ENCODE results near the gene CCND1.
"Not testable (repeated sequence)": the region's sequence is repeated elsewhere in the genome, so short reads cannot be mapped to it uniquely, and the experiment has no call there.

CCND1 gene

DNA sequence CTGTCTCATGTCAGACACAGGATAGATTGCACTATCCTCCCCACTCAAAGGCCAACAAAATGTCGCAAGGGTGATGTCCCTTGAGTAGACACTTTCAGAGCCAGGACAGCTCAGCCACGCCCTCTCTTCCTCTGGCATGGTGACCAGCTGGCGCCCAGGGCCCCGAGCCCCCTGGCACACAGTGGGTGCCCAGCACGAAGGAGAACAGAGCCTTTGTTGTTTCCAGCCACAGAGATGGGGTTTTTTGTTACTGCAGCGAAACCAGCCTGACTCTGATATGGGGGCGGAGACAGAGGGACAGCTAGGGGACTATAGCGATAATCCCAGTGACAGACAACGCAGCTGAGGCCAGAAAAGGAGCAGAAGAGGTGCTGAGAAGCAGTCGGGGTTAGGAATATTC lies 23.3 kb upstream of the CCND1 start:
- H3K36me3 ChIP-seq (ENCODE audit: control insufficient read depth, low read length) = no peaks in the 10 kb centered on the region
- TF ChIP-seq EZH2phosphoT487 (IDR thresholded peaks at IDR 0.05; ENCODE audit: borderline replicate concordance, low read length) = no peak
- TF ChIP-seq CTCF (IDR thresholded peaks at IDR 0.05; ENCODE audit: low read depth, low read length, poor library complexity, severe bottlenecking) = no peak
- no peaks in the 10 kb centered on the region for H3F3A ChIP-seq (ENCODE audit: control insufficient read depth, insufficient read depth)
- H3K4me2 ChIP-seq (ENCODE audit: low read length) = no peak overlapping the region
- H3K27me3 ChIP-seq (ENCODE audit: control insufficient read depth, low read length) = no peaks in the 10 kb centered on the region
- H4K20me1 ChIP-seq (ENCODE audit: control insufficient read depth, insufficient read depth, low read depth, low read length) = no peaks in the 10 kb centered on the region
- no peaks in the 10 kb centered on the region for H3K9me3 ChIP-seq (ENCODE audit: control insufficient read depth, insufficient read depth, low read length)
- H3K27ac ChIP-seq (ENCODE audit: low read depth, low read length) = no peak overlapping the region
- H3K4me3 ChIP-seq (ENCODE audit: low read length) = no peak overlapping the region
- no peaks in the 10 kb centered on the region for H3K9me2 ChIP-seq (replicated peaks; ENCODE audit: control insufficient read depth, low read length)
- no peaks in the 10 kb centered on the region for H3K4me1 ChIP-seq (ENCODE audit: control insufficient read depth, low read length)
- H3K79me2 ChIP-seq (ENCODE audit: control insufficient read depth, low read length) = no peaks in the 10 kb centered on the region

GRCh38 chr11:69618237-69618636 lies 22.7 kb upstream of the CCND1 start:
- Histone ChIP-seq H4K20me1 (ENCODE audit: control insufficient read depth, insufficient read depth, low read depth, low read length) (no peaks in the 10 kb centered on the region), H3K79me2 (ENCODE audit: control insufficient read depth, low read length) (no peaks in the 10 kb centered on the region), H3K4me1 (ENCODE audit: control insufficient read depth, low read length) (no peaks in the 10 kb centered on the region), H3K4me3 (ENCODE audit: low read length) (no peak overlapping the region), H3F3A (ENCODE audit: control insufficient read depth, insufficient read depth) (no peaks in the 10 kb centered on the region), H3K36me3 (ENCODE audit: control insufficient read depth, low read length) (no peaks in the 10 kb centered on the region), H3K9me3 (ENCODE audit: control insufficient read depth, insufficient read depth, low read length) (no peaks in the 10 kb centered on the region), H3K9me2 (replicated peaks; ENCODE audit: control insufficient read depth, low read length) (no peaks in the 10 kb centered on the region), H3K27me3 (ENCODE audit: control insufficient read depth, low read length) (no peaks in the 10 kb centered on the region), H3K4me2 (ENCODE audit: low read length) (no peak overlapping the region), H3K27ac (ENCODE audit: low read depth, low read length) (no peak overlapping the region)
- TF ChIP-seq EZH2phosphoT487 (IDR thresholded peaks at IDR 0.05; ENCODE audit: borderline replicate concordance, low read length) (no peak), CTCF (IDR thresholded peaks at IDR 0.05; ENCODE audit: low read depth, low read length, poor library complexity, severe bottlenecking) (no peak)

- Histone ChIP-seq H3K27me3 (ENCODE audit: control insufficient read depth, low read length) (no peaks in the 10 kb centered on the region), H3K9me3 (ENCODE audit: control insufficient read depth, insufficient read depth, low read length) (no peaks in the 10 kb centered on the region), H3K36me3 (ENCODE audit: control insufficient read depth, low read length) (no peaks in the 10 kb centered on the region), H3K4me1 (ENCODE audit: control insufficient read depth, low read length) (no peaks in the 10 kb centered on the region), H3K4me3 (ENCODE audit: low read length) (no peak overlapping the region), H3K9me2 (replicated peaks; ENCODE audit: control insufficient read depth, low read length) (no peaks in the 10 kb centered on the region), H4K20me1 (ENCODE audit: control insufficient read depth, insufficient read depth, low read depth, low read length) (no peaks in the 10 kb centered on the region), H3K27ac (ENCODE audit: low read depth, low read length) (no peak overlapping the region), H3F3A (ENCODE audit: control insufficient read depth, insufficient read depth) (no peaks in the 10 kb centered on the region), H3K79me2 (ENCODE audit: control insufficient read depth, low read length) (no peaks in the 10 kb centered on the region), H3K4me2 (ENCODE audit: low read length) (no peak overlapping the region)
- no peak for TF ChIP-seq EZH2phosphoT487 (IDR thresholded peaks at IDR 0.05; ENCODE audit: borderline replicate concordance, low read length)
- TF ChIP-seq CTCF (IDR thresholded peaks at IDR 0.05; ENCODE audit: low read depth, low read length, poor library complexity, severe bottlenecking) = no peak
Measured at GRCh38 chr11:69620683-69621290, 20.2 kb upstream of the CCND1 start.

DNA sequence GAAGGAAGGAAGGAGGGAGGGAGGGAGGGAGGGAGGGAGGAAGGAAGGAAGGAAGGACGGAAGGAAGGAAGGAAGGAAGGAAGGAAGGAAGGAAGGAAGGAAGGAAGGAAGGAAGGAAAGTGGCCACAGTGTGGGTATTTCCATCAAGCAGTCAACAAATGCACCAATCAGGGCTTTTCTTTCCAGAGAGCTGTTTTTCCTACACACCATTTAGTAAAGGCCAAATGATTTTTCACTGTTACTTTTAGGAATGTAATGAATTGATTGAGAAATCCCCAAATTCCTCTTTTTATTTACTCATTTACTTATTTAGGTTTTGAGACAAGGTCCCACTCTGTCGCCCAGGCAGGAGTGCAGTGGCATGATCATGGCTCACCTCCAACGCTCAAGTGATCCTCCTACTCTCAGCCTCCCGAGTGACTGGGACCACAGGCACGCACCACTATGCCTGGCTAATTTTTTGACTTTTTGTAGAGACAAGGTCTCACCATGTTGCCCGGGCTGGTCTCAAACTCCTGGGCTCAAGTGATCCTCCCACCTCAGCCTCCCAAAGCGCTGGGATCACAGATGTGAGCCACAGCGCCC lies 18.8 kb upstream of the CCND1 start:
- not testable (repeated sequence) for H3K9me3 ChIP-seq (ENCODE audit: control insufficient read depth, insufficient read depth, low read length); H4K20me1 ChIP-seq (ENCODE audit: control insufficient read depth, insufficient read depth, low read depth, low read length); H3F3A ChIP-seq (ENCODE audit: control insufficient read depth, insufficient read depth); H3K27me3 ChIP-seq (ENCODE audit: control insufficient read depth, low read length); H3K36me3 ChIP-seq (ENCODE audit: control insufficient read depth, low read length); H3K4me1 ChIP-seq (ENCODE audit: control insufficient read depth, low read length); H3K9me2 ChIP-seq (replicated peaks; ENCODE audit: control insufficient read depth, low read length); H3K79me2 ChIP-seq (ENCODE audit: control insufficient read depth, low read length); H3K4me2 ChIP-seq (ENCODE audit: low read length); H3K4me3 ChIP-seq (ENCODE audit: low read length); H3K27ac ChIP-seq (ENCODE audit: low read depth, low read length)

Data from DOHH2 (cell line).